Measurements from ENCODE around the gene RACGAP1. TPM values are rescaled to one million over a fixed set of nuclear protein-coding genes. Genes with fewer than 3 reads are reported as not detected.

RACGAP1 gene
- total RNA-seq = 100 to 1,000 TPM; 121 to 150 TPM

GRCh38 chr12:50025187-50026059 is at the start of gene RACGAP1:
Gene RACGAP1, minus strand, starts transcription at chr12:50025494. Its CDS starts 8,779 bp downstream, at chr12:50016715.
- peaks cover 11% of the 10 kb centered on the region in 2 donors for H3K36me3 Mint-ChIP-seq (ENCODE audit: insufficient read depth in 2 of 2)
- peak; percentile 99 to 100 for ATAC-seq (replicated peaks in 1 of 2)
- peak within 1 kb of the TSS; percentile 94 to 95 for H3K4me3 Mint-ChIP-seq
- peak; percentile 95 to 97 for DNase-seq
- peak within 1 kb of the TSS; percentile 93 for H3K27ac Mint-ChIP-seq
- H3K27me3 Mint-ChIP-seq (ENCODE audit: low read depth) = no peaks in the 10 kb centered on the region
- H3K9me3 Mint-ChIP-seq = peaks cover 2 to 3% of the 10 kb centered on the region in 2 donors
- H3K4me1 Mint-ChIP-seq (ENCODE audit: low read depth) = peaks cover 36% of the 10 kb centered on the region

- H3K4me1 Mint-ChIP-seq (ENCODE audit: low read depth) = peaks cover 14% of the 10 kb centered on the region
- DNase-seq (no peak), ATAC-seq (replicated peaks in 1 of 2) (no peak)
- H3K9me3 Mint-ChIP-seq = no peaks in the 10 kb centered on the region
- no peak overlapping the region for H3K27ac Mint-ChIP-seq
- H3K27me3 Mint-ChIP-seq (ENCODE audit: low read depth) = no peaks in the 10 kb centered on the region
- H3K36me3 Mint-ChIP-seq (ENCODE audit: insufficient read depth in 2 of 2) = no peaks in the 10 kb centered on the region
- no peak overlapping the region for H3K4me3 Mint-ChIP-seq
Measured at GRCh38 chr12:50073712-50074111, 48.4 kb upstream of the RACGAP1 start.

GRCh38 chr12:50073206-50073605 is 47.9 kb upstream of the RACGAP1 start:
- Mint-ChIP-seq H3K4me3 (no peak overlapping the region), H3K27me3 (ENCODE audit: low read depth) (no peaks in the 10 kb centered on the region), H3K27ac (no peak overlapping the region), H3K36me3 (ENCODE audit: insufficient read depth in 2 of 2) (no peaks in the 10 kb centered on the region), H3K9me3 (no peaks in the 10 kb centered on the region), H3K4me1 (ENCODE audit: low read depth) (peaks cover 14% of the 10 kb centered on the region)
- DNase-seq (no peak), ATAC-seq (replicated peaks in 1 of 2) (no peak)

GRCh38 chr12:50072198-50072907 is 47.1 kb upstream of the RACGAP1 start:
- Mint-ChIP-seq H3K27ac (no peak overlapping the region), H3K9me3 (no peaks in the 10 kb centered on the region), H3K4me3 (no peak overlapping the region), H3K36me3 (ENCODE audit: insufficient read depth in 2 of 2) (no peaks in the 10 kb centered on the region), H3K4me1 (ENCODE audit: low read depth) (peaks cover 14% of the 10 kb centered on the region), H3K27me3 (ENCODE audit: low read depth) (no peaks in the 10 kb centered on the region)
- ATAC-seq (replicated peaks in 1 of 2) (no peak), DNase-seq (no peak)

GRCh38 chr12:50070314-50071060 is 45.2 kb upstream of the RACGAP1 start:
- no peaks in the 10 kb centered on the region for H3K9me3 Mint-ChIP-seq
- peaks cover 14% of the 10 kb centered on the region for H3K4me1 Mint-ChIP-seq (ENCODE audit: low read depth)
- ATAC-seq (replicated peaks in 1 of 2) (peak; percentile 37 to 46), DNase-seq (peak; percentile 70)
- no peak overlapping the region for H3K27ac Mint-ChIP-seq
- H3K36me3 Mint-ChIP-seq (ENCODE audit: insufficient read depth in 2 of 2) = no peaks in the 10 kb centered on the region
- no peaks in the 10 kb centered on the region for H3K27me3 Mint-ChIP-seq (ENCODE audit: low read depth)
- H3K4me3 Mint-ChIP-seq = no peak overlapping the region

GRCh38 chr12:50069539-50069938 is 44.2 kb upstream of the RACGAP1 start:
- Mint-ChIP-seq H3K27me3 (ENCODE audit: low read depth) (no peaks in the 10 kb centered on the region), H3K9me3 (no peaks in the 10 kb centered on the region), H3K27ac (no peak overlapping the region), H3K4me3 (no peak overlapping the region), H3K36me3 (ENCODE audit: insufficient read depth in 2 of 2) (no peaks in the 10 kb centered on the region), H3K4me1 (ENCODE audit: low read depth) (peaks cover 10% of the 10 kb centered on the region)
- no peak for ATAC-seq (replicated peaks in 1 of 2)
- no peak for DNase-seq

GRCh38 chr12:50069069-50069468 is 43.8 kb upstream of the RACGAP1 start:
- Mint-ChIP-seq H3K36me3 (ENCODE audit: insufficient read depth in 2 of 2) (no peaks in the 10 kb centered on the region), H3K27me3 (ENCODE audit: low read depth) (no peaks in the 10 kb centered on the region), H3K4me3 (no peak overlapping the region), H3K9me3 (no peaks in the 10 kb centered on the region), H3K4me1 (ENCODE audit: low read depth) (peaks cover 10% of the 10 kb centered on the region), H3K27ac (no peak overlapping the region)
- DNase-seq = no peak
- no peak for ATAC-seq (replicated peaks in 1 of 2)

- Mint-ChIP-seq H3K9me3 (no peaks in the 10 kb centered on the region), H3K27ac (no peak overlapping the region), H3K27me3 (ENCODE audit: low read depth) (no peaks in the 10 kb centered on the region), H3K36me3 (ENCODE audit: insufficient read depth in 2 of 2) (no peaks in the 10 kb centered on the region), H3K4me3 (no peak overlapping the region), H3K4me1 (ENCODE audit: low read depth) (peaks cover 10% of the 10 kb centered on the region)
- DNase-seq (no peak), ATAC-seq (replicated peaks in 1 of 2) (peak; percentile 40 to 47)
Measured at GRCh38 chr12:50066402-50066801, 41.1 kb upstream of the RACGAP1 start.

GRCh38 chr12:50065726-50066310 is 40.5 kb upstream of the RACGAP1 start:
- Mint-ChIP-seq H3K9me3 (no peaks in the 10 kb centered on the region), H3K36me3 (ENCODE audit: insufficient read depth in 2 of 2) (peaks cover 0 to 2% of the 10 kb centered on the region in 2 donors), H3K4me3 (no peak overlapping the region), H3K4me1 (ENCODE audit: low read depth) (peaks cover 15% of the 10 kb centered on the region), H3K27ac (no peak overlapping the region), H3K27me3 (ENCODE audit: low read depth) (no peaks in the 10 kb centered on the region)
- DNase-seq (no peak), ATAC-seq (replicated peaks in 1 of 2) (no peak)

- no peak for ATAC-seq (replicated peaks in 1 of 2)
- H3K9me3 Mint-ChIP-seq = no peaks in the 10 kb centered on the region
- H3K27ac Mint-ChIP-seq = no peak overlapping the region
- no peak for DNase-seq
- H3K27me3 Mint-ChIP-seq (ENCODE audit: low read depth) = no peaks in the 10 kb centered on the region
- H3K4me3 Mint-ChIP-seq = no peak overlapping the region
- H3K4me1 Mint-ChIP-seq (ENCODE audit: low read depth) = peaks cover 32% of the 10 kb centered on the region
- H3K36me3 Mint-ChIP-seq (ENCODE audit: insufficient read depth in 2 of 2) = peaks cover 0 to 2% of the 10 kb centered on the region in 2 donors
Measured at GRCh38 chr12:50062728-50063460, 37.6 kb upstream of the RACGAP1 start.

- H3K9me3 Mint-ChIP-seq = no peaks in the 10 kb centered on the region
- no peak overlapping the region for H3K4me3 Mint-ChIP-seq
Measured at GRCh38 chr12:50061946-50062686, 36.8 kb upstream of the RACGAP1 start.

GRCh38 chr12:50061171-50061570 is 35.9 kb upstream of the RACGAP1 start:
- Mint-ChIP-seq H3K36me3 (ENCODE audit: insufficient read depth in 2 of 2) (peaks cover 2 to 3% of the 10 kb centered on the region in 2 donors), H3K4me3 (no peak overlapping the region), H3K9me3 (no peaks in the 10 kb centered on the region), H3K27me3 (ENCODE audit: low read depth) (peaks cover 10% of the 10 kb centered on the region), H3K27ac (no peak overlapping the region), H3K4me1 (ENCODE audit: low read depth) (peaks cover 43% of the 10 kb centered on the region)
- ATAC-seq (replicated peaks in 1 of 2) = no peak
- DNase-seq = no peak

More at GRCh38 chr12:50061946-50062686, 36.8 kb upstream of the RACGAP1 start:
- ATAC-seq (replicated peaks in 1 of 2) = no peak
- Mint-ChIP-seq H3K36me3 (ENCODE audit: insufficient read depth in 2 of 2) (peaks cover under 1 to 2% of the 10 kb centered on the region in 2 donors), H3K4me1 (ENCODE audit: low read depth) (peaks cover 33% of the 10 kb centered on the region), H3K27me3 (ENCODE audit: low read depth) (peaks cover under 1% of the 10 kb centered on the region), H3K27ac (no peak overlapping the region)
- no peak for DNase-seq

All from activated T-cell treated with anti-CD3 and anti-CD28 coated beads, Interleukin-2, amount 50 U/mL, for 72 hours (primary cell).